Stomach (tissue), 4 donors: ENCODE data around the gene KIF13A.

Source experiments
- CTCF ChIP-seq, 7 experiments: fragments of 450-650 bp in 4 of 7; fragments of 200-600 bp in 3 of 7; sonication (generic) in 3 of 7; IDR thresholded peaks; one replicate each; pipeline ENCODE4 v1.5.1; 2016 to 2019; ENCODE audit warnings: antibody characterized with exemption in 7 of 7, control low read depth in 2 of 7, mild to moderate bottlenecking in 1 of 7
- POLR2A ChIP-seq, 4 donors: fragments of 450-650 bp; IDR thresholded peaks; one replicate each; pipeline ENCODE4 v1.6.1; 2016; ENCODE audit warnings: antibody characterized with exemption in 4 of 4, control low read depth in 2 of 4, mild to moderate bottlenecking in 1 of 4, moderate library complexity in 1 of 4
- POLR2AphosphoS5 ChIP-seq, 3 donors: sonication (generic); formaldehyde crosslinking; IDR thresholded peaks; one replicate each; pipeline ENCODE4 v1.6.1; 2016; ENCODE audit warnings: antibody characterized with exemption in 3 of 3

- TF ChIP-seq CTCF (IDR thresholded peaks at IDR 0.05) (no peak), POLR2AphosphoS5 (IDR thresholded peaks at IDR 0.05) (no peak), POLR2A (IDR thresholded peaks at IDR 0.05) (no peak)
Measured at GRCh38 chr6:17964633-17965032, 22.8 kb downstream of the KIF13A start.
